OCI-LY3 (cell line): ENCODE results near the gene ALDH9A1.
"Not testable (repeated sequence)": the region's sequence is repeated elsewhere in the genome, so short reads cannot be mapped to it uniquely, and the experiment has no call there.

Source experiments
- H2AFZ ChIP-seq: fragments of 200-600, 300-600 bp; shearing (Covaris generic); 2 replicates; pipeline ENCODE4 v1.6.0; 2014; ENCODE audit warnings: antibody characterized with exemption, low read depth, low read length
- H3K27ac ChIP-seq: fragments of 200-600, 300-600 bp; sonication (generic); 2 replicates; pipeline ENCODE4 v1.5.1; 2014; ENCODE audit warnings: mild to moderate bottlenecking, low read length, moderate library complexity, mixed read lengths
- H3K27me3 ChIP-seq: fragments of 200-600, 300-600 bp; sonication (generic); 2 replicates; pipeline ENCODE4 v1.6.1; 2014; ENCODE audit warnings: low read depth, low read length, mixed read lengths
- H3K36me3 ChIP-seq: fragments of 200-600, 300-600 bp; sonication (generic); replicated peaks from 2 replicates; pipeline ENCODE3; 2014; ENCODE audit warnings: low read depth, low read length, mixed read lengths
- H3K4me1 ChIP-seq: fragments of 300-600, 200-600 bp; sonication (generic); 2 replicates; pipeline ENCODE4 v1.6.1; 2014; ENCODE audit warnings: low read length, mixed read lengths
- H3K4me2 ChIP-seq: fragments of 200-600, 300-600 bp; sonication (generic); 2 replicates; pipeline ENCODE4 v1.6.1; 2014; ENCODE audit warnings: low read length, mixed read lengths
- H3K4me3 ChIP-seq: fragments of 300-600, 200-600 bp; sonication (generic); 2 replicates; pipeline ENCODE4 v1.5.1; 2014; ENCODE audit warnings: antibody characterized with exemption, mild to moderate bottlenecking, low read length, moderate library complexity
- H3K79me2 ChIP-seq: fragments of 300-600, 200-600 bp; shearing (Covaris generic); 2 replicates; pipeline ENCODE4 v1.6.1; 2014; ENCODE audit warnings: mild to moderate bottlenecking, low read length, mixed read lengths
- H3K9ac ChIP-seq: fragments of 300-600, 200-600 bp; shearing (Covaris generic); 2 replicates; pipeline ENCODE4 v1.6.0; 2014; ENCODE audit warnings: mild to moderate bottlenecking, low read length, moderate library complexity
- H3K9me3 ChIP-seq: fragments of 200-600, 300-600 bp; shearing (Covaris generic); 2 replicates; pipeline ENCODE4 v1.6.1; 2014; ENCODE audit warnings: low read length, mixed read lengths; ENCODE audit not compliant: insufficient read depth
- H4K20me1 ChIP-seq: fragments of 200-600, 300-600 bp; sonication (generic); 2 replicates; pipeline ENCODE4 v1.6.1; 2016; ENCODE audit warnings: low read length, mixed read lengths; ENCODE audit not compliant: insufficient read depth
- EZH2phosphoT487 ChIP-seq: fragments of 200-600 bp; shearing (Covaris generic); IDR thresholded peaks from 2 replicates; pipeline ENCODE4 v1.6.1; 2018; ENCODE audit warnings: antibody characterized with exemption, mixed run types, low read depth
- TF ChIP-seq, protein P1 (sequence below): fragments of 200-600, 300-600 bp; sonication (generic); IDR thresholded peaks from 2 replicates; pipeline ENCODE4 v1.5.1; 2014; ENCODE audit warnings: antibody characterized with exemption, low read length, low read depth

ALDH9A1 gene

GRCh38 chr1:165707984-165708706 lies 9.8 kb upstream of the ALDH9A1 start:
- H3K27me3 ChIP-seq, result peaks cover 30% of the 10 kb centered on the region
- TF ChIP-seq, protein P1, sequence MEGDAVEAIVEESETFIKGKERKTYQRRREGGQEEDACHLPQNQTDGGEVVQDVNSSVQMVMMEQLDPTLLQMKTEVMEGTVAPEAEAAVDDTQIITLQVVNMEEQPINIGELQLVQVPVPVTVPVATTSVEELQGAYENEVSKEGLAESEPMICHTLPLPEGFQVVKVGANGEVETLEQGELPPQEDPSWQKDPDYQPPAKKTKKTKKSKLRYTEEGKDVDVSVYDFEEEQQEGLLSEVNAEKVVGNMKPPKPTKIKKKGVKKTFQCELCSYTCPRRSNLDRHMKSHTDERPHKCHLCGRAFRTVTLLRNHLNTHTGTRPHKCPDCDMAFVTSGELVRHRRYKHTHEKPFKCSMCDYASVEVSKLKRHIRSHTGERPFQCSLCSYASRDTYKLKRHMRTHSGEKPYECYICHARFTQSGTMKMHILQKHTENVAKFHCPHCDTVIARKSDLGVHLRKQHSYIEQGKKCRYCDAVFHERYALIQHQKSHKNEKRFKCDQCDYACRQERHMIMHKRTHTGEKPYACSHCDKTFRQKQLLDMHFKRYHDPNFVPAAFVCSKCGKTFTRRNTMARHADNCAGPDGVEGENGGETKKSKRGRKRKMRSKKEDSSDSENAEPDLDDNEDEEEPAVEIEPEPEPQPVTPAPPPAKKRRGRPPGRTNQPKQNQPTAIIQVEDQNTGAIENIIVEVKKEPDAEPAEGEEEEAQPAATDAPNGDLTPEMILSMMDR, result no peak
- no peak for TF ChIP-seq EZH2phosphoT487
- H3K9me3 ChIP-seq, result no peaks in the 10 kb centered on the region
- H3K9ac ChIP-seq, result no peak overlapping the region
- H3K4me1 ChIP-seq, result peaks cover 9% of the 10 kb centered on the region; the same call in 1 of the 2 replicates
- H2AFZ ChIP-seq, result no peak overlapping the region
- H3K4me2 ChIP-seq, result no peak overlapping the region
- H3K36me3 ChIP-seq, result no peaks in the 10 kb centered on the region
- no peak overlapping the region for H3K4me3 ChIP-seq
- no peaks in the 10 kb centered on the region for H3K79me2 ChIP-seq
- no peaks in the 10 kb centered on the region for H4K20me1 ChIP-seq
- no peak overlapping the region for H3K27ac ChIP-seq

- no peaks in the 10 kb centered on the region for H3K36me3 ChIP-seq
- H3K27me3 ChIP-seq, result peaks cover 29% of the 10 kb centered on the region
- H3K79me2 ChIP-seq, result no peaks in the 10 kb centered on the region
- H3K9ac ChIP-seq, result no peak overlapping the region
- TF ChIP-seq EZH2phosphoT487, result no peak
- TF ChIP-seq, protein P1, result no peak
- no peaks in the 10 kb centered on the region for H4K20me1 ChIP-seq
- H3K4me3 ChIP-seq, result no peak overlapping the region
- H3K9me3 ChIP-seq, result no peaks in the 10 kb centered on the region
- H3K27ac ChIP-seq, result no peak overlapping the region
- H2AFZ ChIP-seq, result no peak overlapping the region
- H3K4me2 ChIP-seq, result no peak overlapping the region
- H3K4me1 ChIP-seq, result no peaks in the 10 kb centered on the region
Measured at GRCh38 chr1:165703648-165704047, 5.3 kb upstream of the ALDH9A1 start.

- H2AFZ ChIP-seq, H3K9ac ChIP-seq, H3K4me2 ChIP-seq, H3K4me3 ChIP-seq, H3K4me1 ChIP-seq, H3K36me3 ChIP-seq, H4K20me1 ChIP-seq, H3K27ac ChIP-seq, H3K9me3 ChIP-seq: not testable (repeated sequence)
- peaks cover 20% of the 10 kb centered on the region for H3K27me3 ChIP-seq
- peaks cover 12% of the 10 kb centered on the region for H3K79me2 ChIP-seq
Measured at GRCh38 chr1:165701922-165702321, 3.6 kb upstream of the ALDH9A1 start.

DNA sequence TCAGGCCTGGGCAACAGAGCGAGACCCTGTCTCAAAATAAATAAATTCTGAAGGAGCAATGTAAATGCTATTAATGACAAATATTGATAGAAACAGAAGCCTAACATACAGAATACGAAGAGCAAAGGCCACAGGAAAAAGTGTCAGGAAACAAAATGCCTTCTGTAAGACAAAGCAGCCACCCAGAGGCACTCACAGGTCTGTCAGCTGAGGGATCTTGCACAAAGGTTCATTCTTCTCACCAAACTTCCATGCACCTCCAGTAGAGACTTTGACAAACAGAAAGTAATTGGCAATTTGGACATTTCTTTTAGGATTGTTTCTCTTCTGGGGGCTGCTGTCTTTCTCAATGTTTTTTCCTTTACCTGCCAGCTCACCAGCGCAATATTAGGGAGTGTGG lies 1.2 kb upstream of the ALDH9A1 start:
- Histone ChIP-seq H3K36me3 (no peaks in the 10 kb centered on the region), H4K20me1 (no peaks in the 10 kb centered on the region), H3K79me2 (peaks cover 23% of the 10 kb centered on the region), H3K4me1 (peaks cover 3% of the 10 kb centered on the region; the same call in 1 of the 2 replicates), H3K4me3 (no peak overlapping the region), H3K9ac (no peak overlapping the region), H3K27me3 (peaks cover 11% of the 10 kb centered on the region), H3K9me3 (no peaks in the 10 kb centered on the region), H3K4me2 (no peak overlapping the region), H3K27ac (no peak overlapping the region), H2AFZ (no peak overlapping the region)
- TF ChIP-seq EZH2phosphoT487, result no peak
- TF ChIP-seq, protein P1, result no peak

DNA sequence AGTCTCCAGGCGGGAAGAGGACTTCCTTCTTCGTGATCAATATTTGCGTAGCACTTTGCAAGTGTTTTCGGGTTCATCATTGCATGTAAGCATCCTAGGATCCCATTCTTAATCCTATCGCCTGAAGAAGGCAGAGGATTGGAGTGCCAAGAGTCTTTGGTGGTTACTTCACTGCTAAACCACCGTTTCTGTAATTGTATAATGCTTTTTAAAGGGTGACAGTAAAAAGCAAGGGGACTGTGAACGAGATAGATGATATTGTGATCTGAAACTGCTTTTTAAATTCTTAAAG lies 345 bp upstream of the ALDH9A1 start:
- Histone ChIP-seq H3K9ac (peak overlapping the region; percentile 73), H3K27ac (peak overlapping the region; percentile 27; the same call in 1 of the 2 replicates)
- TF ChIP-seq, protein P1, result no peak
- no peak for TF ChIP-seq EZH2phosphoT487

More for the DNA sequence above, 345 bp upstream of the ALDH9A1 start:
- H3K4me3 ChIP-seq, result peak overlapping the region; percentile 86
- H3K27me3 ChIP-seq, result peaks cover 11% of the 10 kb centered on the region
- peaks cover 23% of the 10 kb centered on the region for H3K79me2 ChIP-seq
- H3K9me3 ChIP-seq, result no peaks in the 10 kb centered on the region
- peak overlapping the region; percentile 93 for H3K4me2 ChIP-seq
- peak overlapping the region; percentile 97 for H2AFZ ChIP-seq
- peaks cover 3% of the 10 kb centered on the region; the same call in 1 of the 2 replicates for H3K4me1 ChIP-seq
- H4K20me1 ChIP-seq, result no peaks in the 10 kb centered on the region
- no peaks in the 10 kb centered on the region for H3K36me3 ChIP-seq
